CD4-positive, alpha-beta T cell treated with Interleukin-21 for 1 hour (primary cell): ENCODE measurements around the gene CCDC187.
A peak's percentile ranks its signal among the peaks of the same experiment; 100 is the strongest.
"Not testable (repeated sequence)": the region's sequence is repeated elsewhere in the genome, so short reads cannot be mapped to it uniquely, and the experiment has no call there.

Experiments
- DNase-seq: peaks from one replicate; pipeline ENCODE4 v3.0.0-alpha.2; 2020

CCDC187 gene

DNA sequence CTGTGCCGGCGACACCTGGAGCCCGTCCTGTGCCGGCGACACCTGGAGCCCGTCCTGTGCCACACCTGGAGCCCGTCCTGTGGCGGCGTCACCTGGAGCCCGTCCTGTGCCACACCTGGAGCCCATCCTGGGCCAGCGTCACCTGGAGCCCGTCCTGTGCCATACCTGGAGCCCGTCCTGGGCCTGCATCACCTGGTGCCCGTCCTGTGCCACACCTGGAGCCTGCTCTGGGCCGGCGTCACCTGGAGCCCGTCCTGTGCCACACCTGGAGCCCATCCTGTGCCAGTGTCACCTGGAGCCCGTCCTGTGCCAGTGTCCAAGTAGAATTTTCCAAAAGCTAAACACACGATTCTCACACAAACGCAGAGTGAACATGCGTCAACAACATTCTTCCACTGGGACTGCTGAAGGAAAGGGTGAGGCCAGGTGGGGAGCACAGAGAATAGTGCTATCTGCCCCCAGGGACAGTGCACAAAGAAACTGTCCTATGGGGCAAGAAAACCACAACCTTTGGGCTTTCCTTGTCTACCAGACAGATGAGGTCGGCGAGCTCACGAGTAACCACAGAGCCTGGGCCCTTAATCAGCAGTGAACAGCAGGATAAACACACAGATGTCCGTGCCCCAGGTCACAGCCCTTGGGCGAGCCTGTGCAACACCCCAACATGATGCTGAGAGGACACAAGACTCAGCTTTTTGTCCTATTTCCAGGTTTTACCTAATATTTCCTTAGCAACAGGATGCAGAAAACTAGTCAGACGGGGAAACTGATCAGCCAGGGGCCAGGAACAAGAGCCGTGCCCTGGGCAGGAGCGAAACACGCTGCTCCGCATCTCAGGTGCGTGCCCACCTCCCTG lies 66.2 kb downstream of the CCDC187 start:
- no peak for DNase-seq

DNA sequence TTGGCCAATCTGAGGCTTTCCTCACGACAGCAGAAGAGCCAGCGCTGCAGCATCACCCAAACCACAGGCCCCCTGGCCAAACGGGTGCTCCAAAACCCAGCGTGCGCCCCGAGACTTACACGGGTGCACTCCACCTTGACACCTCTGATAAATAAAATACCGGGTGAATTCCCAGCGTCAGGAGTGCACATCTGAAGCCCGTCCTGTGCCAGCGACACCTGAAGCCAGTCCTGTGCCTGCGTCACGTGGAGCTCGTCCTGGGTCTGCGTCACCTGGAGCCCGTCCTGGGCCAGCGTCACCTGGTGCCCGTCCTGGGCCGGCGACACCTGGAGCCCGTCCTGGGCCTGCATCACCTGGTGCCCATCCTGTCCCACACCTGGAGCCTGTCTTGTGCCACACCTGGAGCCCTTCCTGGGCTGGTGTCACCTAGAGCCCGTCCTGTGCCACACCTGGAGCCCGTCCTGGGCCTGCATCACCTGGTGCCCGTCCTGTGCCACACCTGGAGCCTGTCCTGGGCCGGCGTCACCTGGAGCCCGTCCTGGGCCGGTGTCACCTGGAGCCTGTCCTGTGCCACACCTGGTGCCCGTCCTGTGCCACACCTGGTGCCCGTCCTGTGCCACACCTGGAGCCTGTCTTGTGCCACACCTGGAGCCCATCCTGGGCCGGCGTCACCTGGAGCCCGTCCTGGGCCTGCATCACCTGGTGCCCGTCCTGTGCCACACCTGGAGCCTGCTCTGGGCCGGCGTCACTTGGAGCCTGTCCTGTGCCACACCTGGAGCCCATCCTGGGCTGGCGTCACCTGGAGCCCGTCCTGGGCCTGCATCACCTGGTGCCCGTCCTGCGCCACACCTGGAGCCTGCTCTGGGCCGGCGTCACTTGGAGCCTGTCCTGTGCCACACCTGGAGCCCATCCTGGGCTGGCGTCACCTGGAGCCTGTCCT lies 67.2 kb downstream of the CCDC187 start:
- DNase-seq = not testable (repeated sequence)

DNA sequence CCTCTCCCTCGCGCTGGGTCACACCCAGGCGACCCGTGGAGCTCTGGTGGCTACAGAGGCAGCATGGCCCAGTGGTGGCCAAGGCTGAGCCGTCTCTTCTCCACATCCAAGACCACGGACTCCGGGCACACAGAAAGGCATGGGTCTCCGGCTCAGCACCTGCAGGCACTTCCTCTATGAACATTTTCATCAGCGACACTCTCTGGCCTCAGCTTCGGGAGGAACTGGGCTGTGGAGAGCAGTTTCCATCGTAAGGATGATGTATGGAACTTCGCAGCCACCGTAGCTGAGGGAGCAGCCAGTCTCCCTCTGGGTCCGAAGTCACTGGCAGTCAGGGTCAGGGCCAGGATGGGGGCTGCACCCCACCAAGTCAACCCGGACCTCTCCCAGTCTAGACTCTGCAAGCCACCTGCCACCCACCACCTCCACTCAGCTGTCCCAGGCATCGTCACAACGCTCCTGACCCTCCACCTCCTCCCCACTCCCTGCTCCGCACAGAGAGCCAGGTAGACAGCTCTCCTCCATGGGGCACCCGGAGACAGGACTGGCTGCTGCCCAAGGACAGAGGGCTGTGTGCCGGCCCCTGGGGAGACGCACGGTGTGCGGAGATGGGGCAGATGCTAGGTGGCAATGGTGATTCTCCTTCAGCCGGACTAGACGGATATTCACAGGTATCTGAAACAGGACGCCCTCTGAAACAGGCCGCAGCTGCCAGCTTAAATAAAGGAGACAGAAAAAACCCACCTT lies 68.0 kb downstream of the CCDC187 start:
- DNase-seq = no peak

DNA sequence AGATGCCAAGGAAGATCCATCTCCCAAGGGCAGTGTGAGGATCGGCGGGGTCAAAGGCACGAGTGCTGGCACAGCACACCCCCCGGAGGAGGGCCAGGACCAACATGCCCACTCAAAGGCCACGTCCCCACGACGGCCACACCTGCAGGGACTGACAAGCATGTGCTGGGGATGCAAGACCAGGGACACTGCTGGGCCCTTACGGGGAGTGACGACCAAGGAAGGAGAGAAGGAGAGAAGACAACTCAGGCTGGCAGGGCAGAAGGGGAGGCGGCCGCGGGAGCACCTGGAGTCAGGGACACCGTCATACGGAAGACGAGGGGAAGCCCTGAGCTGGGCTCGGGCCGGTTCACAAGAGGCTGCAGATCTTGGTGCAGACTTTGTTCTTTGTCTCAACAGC lies 68.7 kb downstream of the CCDC187 start:
- no peak for DNase-seq

DNA sequence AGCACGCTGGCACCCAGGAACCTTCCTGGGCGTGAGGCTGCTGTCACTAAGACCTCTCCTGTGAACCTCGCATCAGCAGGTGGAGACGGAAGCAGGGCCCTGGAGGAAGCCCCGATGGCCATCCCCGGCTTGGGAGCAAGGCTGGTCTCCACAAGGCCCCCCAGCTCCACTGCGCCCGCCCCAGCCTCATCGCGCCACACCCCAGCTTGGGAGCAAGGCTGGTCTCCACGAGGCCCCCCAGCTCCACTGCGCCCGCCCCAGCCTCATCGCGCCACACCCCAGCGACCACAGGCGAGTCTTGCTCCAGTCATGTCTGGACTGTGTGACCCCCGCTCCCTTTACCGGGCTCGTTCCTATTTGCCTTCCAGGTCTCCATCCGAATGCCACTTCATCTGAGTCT lies 69.3 kb downstream of the CCDC187 start:
- DNase-seq = no peak

DNA sequence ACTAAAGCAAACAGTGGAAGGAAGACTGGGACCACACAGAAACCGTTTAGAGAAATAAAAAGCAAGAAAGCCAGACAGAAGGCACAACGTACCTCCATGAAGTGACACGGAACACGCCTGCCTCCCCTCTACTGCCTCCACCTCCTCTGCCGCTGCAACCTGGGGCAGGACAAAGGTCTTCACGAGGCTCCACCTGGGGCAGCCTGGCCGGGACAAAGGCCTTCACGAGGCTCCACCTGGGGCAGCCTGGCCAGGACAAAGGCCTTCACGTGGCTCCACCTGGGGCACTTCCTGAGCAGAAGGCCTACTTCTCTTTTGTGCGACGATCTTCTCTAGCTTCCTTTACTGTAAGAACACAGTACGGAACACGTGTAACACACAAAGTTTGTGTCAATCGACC lies 70.0 kb downstream of the CCDC187 start:
- DNase-seq = no peak

DNA sequence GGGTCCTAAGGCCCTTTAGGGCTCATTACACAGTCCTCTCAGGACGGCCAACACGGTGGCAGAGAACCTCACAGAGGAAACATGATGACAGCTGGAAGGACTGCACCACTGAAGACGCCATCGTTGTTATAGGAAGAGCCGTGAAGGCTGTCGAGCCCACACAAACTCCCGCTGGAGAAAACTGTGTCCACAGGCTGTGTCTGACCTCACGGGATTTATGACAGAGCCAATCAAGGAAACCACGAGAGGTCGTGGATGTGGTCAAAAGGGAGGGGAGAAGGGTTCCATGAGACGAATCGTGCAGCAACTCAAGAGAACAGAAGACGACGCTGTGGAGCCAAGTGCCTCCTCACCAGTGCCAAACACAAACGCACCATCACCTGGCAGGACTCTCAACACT lies 70.5 kb downstream of the CCDC187 start:
- no peak for DNase-seq

DNA sequence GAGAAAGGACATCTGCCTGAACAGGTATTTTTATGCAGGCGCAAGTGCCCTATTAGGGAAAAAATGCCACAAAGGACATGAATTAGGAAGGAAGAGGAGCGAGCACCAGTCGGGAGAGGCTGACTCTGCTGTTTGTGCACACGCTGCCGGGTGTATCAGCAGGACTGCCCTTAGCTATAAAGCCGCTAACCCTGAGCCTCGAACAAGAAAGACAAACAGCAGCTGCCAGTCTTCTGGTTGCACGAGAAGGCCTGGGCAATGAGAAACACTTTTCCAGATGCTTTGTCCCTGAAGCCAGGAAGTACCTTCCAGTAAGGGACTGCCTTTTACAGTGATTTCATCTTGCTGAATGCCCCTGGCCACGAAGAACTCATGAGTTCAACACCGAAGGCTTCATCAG lies 70.9 kb downstream of the CCDC187 start:
- no peak for DNase-seq

DNA sequence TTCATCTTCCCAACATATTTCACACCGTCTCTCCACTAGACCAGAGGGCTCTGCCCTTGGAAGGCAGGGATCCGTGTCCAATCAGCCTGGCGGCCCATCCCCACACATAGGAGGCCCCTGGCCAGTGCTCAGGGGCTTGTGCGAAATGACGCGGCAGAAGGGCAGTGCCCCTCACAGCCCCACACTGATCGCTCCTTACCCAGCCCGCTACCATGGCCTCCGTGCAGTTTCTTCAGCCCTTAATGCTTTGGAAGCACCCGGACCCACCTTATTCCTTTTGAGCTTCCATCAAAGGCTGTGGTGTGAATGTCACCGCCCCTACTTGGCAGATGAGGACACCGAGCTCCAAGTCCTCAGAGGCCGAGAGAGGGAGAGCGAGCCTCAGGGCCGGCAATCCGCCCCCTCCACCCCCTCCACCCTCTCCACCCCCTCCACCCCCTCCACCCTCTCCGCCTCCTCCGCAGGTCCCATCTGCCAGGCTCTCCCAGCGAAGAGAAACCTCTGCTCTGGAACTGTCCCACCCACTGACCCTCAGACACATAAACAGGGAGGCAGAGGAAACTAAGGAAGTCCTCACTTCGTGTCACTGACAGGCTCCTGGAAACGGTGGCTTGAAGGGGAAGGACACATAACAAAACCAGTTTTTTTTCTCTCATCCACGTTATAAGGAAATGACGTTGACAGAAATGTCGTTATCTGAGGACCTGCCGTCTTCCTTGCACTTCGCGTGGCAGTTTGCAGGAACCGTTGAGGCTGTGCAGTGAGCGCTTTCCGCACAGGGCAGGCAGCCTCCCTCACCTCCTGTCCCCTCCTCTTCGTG lies 72.2 kb downstream of the CCDC187 start:
- peak; percentile 48 for DNase-seq

DNA sequence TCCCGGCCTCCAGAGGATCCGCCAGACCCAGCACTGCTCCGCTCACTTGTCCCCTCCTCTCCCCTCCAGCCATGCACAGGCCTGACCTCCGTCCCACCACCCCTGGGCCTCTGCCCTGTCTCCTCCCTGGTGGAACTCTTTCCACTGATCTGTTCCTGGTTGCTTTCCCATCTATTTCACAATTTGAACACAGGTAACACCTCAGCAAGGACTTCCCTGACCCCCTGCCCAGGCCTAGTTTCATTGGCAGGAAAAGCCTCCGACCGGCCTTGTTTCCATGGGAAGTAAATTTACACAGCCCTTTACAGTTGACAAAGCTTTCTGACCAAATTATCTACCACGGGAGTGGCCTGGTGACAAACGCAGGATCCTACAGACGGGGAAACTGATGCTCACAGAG lies 73.1 kb downstream of the CCDC187 start:
- no peak for DNase-seq

DNA sequence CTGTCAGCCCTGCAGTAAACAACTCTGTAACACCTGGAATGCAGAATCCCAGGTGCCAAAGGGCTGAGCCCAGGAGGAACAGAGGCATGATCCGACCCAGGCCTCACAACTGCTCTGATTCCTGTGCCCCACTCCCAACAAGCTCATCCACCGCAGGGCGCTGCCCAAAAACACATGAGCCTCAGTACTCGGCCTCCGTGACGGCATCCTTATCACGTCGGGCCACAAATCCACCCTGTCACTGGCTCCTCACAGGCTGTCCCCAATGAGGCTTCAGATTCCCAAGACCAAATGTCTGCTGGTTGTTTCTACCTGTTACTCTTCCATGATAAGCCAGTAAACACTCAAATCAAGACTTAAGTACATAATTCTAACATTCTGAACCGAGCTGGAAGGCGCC lies 73.5 kb downstream of the CCDC187 start:
- DNase-seq = no peak

DNA sequence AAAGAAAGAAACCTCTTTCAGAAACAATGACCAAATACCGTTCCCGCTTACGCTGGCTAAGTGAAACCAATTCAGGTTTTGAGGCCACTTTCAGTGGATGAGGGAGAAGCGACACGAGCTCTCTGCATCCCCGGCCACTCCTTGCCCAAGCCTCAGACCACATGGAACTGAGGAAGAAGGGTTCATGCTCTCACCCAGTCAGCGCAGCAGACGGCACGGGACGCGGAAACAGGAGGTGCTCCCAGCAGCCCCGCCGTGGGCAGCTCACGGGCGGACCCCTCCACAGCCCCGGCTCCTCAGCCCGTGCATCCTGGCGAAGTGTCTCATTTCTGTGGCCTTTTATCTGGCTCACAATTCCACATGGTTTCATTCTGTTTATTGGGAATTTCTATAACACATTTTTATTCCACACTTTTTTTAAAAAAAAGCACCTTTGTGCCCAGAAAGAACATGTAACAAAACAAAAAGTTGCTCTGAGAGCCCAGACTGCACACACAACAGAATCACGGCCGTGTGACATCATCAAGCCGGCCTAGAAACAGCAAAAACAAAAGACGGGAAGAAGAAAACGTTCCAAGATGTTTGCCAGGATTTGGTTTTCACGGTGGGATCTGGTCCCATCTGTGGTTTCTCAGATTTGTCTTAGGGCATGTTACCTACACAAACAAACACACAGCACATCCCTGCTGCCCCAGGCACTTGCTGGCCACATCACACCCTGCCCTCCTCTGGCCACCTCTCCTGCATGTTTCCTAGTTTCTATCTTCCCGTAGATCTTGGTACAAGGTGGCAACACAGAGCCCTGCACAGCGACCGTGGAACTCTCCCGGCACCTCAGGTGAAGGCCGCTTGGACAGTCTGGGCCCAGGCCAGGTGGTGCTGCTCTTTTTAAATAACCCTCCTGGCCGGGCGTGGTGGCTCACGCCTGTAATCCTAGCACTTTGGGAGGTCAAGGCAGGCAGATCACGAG lies 74.5 kb downstream of the CCDC187 start:
- no peak for DNase-seq

DNA sequence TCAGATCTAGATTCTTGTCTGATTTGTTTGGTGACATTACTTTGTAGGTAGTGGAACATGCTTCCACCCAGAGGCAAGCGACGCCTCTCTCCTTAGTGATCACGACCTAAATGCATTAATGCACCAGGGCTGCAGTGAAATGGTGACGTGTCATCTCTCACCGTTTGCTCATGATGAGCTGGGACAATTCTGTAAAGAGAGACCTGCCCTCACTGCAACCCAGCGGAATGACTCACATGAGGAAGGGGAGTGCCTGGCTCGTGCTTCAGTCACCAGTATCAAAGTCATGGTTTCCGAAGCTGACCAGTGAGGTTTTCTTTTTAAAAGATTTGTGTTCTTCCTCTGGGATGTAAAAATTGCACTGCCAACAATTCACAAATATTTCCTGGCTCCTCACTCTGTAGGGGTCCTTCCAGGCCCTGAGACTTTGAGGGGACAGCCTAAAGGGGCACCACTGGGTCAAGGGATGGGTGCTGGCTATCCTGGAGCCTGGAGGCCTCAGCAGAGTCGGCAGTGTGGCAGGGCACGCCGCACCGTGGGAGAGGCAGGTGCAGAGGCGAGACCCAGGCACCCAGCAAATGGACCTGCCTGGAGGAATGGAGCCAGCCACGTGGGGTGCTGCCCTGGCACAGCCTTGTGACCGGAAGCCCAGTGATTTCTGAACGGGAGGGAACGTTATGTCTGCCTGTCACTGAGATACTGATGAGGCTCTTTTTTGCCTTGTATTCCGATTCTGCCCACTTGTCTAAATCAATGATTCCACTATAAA lies 75.6 kb downstream of the CCDC187 start:
- DNase-seq = no peak

DNA sequence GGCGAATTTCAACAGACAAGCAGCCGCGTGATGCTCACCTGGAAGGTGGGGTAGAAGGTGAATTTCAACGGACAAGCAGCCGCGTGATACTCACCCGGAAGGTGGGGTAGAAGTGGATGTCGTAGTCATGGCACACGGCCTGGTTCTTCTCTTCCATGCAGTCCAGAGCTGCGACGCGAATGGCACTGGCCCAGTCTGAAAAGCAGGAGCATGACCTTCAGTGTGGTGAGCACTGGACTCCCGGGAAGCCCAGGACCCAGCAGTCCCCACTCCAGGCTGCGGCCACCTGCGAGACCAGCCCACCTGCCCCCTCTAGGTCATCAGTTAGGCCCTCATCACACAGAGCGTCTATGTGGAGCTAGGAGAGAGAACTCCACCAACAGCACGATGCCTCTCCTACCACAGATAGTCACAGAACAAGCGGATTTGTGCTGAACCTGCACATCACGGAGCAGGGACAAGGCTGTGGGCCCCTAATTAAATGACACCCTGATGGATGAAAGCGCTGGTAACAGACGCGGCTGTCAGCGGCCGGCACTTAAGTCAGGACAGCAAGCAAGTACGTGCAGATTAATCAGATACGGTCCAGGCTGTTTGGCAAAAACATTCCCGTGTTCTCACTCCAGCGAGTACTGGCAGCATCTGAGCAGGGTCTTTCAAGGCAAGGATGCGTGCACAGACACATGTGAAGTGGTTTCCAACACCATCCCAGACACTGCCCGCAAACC lies 77.0 kb downstream of the CCDC187 start:
- no peak for DNase-seq

DNA sequence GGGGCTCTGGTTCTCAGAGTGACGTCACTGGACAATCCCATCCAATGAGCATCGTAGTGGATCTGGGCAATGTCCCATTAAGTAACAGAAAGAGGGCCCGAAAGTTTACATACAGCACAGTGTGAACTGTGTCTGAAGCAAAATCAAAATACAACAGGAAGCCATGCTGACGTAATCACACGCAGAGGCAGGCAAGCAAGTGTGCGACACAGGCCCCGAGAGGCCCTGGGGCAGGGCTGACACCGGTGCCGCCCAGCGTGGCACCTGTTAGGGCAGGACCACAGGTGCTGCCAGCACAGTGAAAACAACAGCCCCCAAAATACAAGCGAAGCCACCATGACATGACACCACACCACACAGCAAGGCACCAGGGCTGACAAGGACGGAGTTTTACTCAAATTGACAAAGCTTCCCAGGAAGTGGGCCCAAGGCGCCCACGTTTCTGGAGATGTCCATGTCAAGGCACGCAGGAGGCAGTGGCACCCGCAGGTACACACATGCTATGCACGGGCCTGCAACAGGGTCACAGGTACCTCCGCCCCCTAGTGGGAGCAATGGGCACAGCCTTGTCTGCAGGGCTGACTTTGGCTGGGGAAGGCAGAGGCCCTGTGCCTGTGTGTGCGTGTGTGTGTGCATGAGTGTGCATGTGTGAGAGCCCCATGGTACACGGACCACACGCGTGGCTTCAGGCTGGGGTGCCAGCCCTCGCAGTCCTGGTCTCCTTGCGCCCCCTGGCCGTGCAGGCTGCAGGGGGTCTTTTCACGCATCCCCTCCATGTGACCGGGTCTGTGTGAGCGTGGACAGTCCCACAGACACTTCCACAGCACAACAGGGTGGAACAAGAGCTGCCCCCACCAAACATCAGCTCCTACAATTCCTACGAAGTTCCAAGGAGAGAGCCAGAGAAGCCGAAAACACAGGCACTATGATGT lies 77.9 kb downstream of the CCDC187 start:
- peak; percentile 70 for DNase-seq

DNA sequence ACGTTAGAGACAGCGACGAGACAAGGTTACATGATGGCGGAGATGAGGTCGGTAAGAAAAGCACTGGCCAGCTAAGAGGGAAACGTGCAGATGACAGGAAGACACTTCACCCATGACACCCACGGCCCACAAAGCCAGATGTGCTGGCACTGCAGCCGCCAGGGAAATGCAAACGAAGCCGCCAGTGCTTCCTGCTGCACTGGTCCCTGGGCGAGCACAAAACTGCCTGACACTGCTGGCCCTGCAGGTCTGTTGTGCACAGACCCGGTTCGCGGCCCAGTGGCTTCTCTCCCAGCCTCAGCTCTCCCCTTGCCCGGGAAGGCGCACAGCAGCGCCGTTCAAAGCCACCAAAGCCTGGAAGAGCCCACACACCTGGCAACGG lies 78.5 kb downstream of the CCDC187 start:
- DNase-seq = peak; percentile 40

DNA sequence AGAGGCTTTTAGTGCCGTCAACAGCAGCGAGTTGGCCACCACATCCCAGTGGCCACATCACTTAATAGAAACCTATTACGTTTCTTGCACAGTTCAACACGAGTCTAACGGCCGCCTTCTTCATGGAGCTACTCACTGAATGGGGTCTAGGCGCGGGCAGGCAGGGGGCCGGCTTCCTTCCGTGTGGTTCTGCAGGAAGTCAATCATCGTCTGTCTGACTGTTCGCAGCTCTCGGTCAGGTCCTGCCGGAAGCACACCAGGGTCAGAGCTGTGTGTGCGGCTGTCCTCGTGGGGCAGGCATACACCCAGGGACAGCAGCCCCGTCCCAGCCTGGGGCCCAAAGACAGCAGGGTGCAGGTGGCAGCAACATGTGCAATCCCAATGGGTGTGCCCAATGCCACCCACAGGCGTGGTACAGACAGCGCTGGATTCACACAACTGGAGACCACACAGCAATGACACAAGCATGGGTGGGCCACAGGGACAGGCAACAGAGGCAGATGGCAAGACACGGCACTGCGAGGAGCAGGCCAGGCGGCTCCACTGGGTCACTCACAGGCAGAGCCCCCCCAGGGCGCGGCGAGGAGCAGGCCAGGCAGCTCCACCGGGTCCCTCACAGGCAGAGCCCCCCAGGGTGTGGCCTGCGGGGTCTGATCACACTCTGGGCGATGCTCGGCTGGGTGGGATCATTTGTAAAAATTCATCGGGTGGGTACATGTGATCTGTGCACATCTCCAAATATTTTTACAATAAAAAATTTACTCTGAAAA lies 79.8 kb downstream of the CCDC187 start:
- no peak for DNase-seq

DNA sequence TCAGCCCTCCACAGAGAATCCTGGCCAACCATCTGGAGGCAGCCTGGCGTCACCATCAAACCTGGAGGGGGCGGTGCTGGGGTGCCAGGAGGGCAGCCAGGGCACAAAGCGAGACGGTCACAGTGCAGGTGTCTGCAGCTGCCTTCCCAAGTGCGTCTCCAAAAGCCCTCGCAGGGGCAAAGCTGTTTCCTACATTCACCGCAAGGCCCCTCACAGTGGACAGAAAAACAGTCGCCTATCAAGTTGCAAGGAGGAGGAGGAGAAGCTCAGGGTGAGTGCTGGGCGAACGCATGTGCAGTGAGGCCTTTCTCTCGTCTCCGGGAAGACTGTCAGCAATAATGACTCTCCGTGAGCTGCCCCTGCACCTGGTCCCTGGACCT lies 81.0 kb downstream of the CCDC187 start:
- no peak for DNase-seq
